K562 (cell line): ENCODE results near the gene DENND6B. TPM values are rescaled to one million over a fixed set of nuclear protein-coding genes. Genes with fewer than 3 reads are reported as not detected.

Source experiments
- BCL6 ChIP-seq: fragments of 250-450 bp; sonication (Bioruptor Pico); IDR thresholded peaks from 2 replicates; pipeline ENCODE4 v1.4.0; 2020
- BMI1 ChIP-seq: fragments of 150-350 bp; IDR thresholded peaks from 2 replicates; pipeline ENCODE4 v1.6.1; 2014; ENCODE audit warnings: low read length
- CXXC5 ChIP-seq: fragments of 250-450 bp; sonication (Bioruptor Pico); IDR thresholded peaks from 2 replicates; pipeline ENCODE4 v1.8.0; 2022; ENCODE audit warnings: inconsistent platforms, mild to moderate bottlenecking, moderate library complexity
- GABPB1 ChIP-seq: sonication (generic); formaldehyde crosslinking; IDR thresholded peaks from 2 replicates; pipeline ENCODE4 v1.8.0; 2022; ENCODE audit warnings: mild to moderate bottlenecking, missing genetic modification reagents
- GATAD2A ChIP-seq: fragments of 450-650 bp; IDR thresholded peaks from 2 replicates; pipeline ENCODE4 v1.6.1; 2017
- HCFC1 ChIP-seq: IDR thresholded peaks from 2 replicates; pipeline ENCODE4 v1.6.1; 2012; ENCODE audit warnings: low read depth, low read length, improper control_type of control experiment
- MAZ ChIP-seq, 2 experiments: fragments of 450-650 bp in 1 of 2; sonication (generic) in 1 of 2; formaldehyde crosslinking; IDR thresholded peaks in 1 of 2; conservative IDR thresholded peaks in 1 of 2; 2 replicates each; pipeline versions ENCODE4 v1.4.0 to v1.5.0; 2020; ENCODE audit warnings: mild to moderate bottlenecking in 1 of 2, missing genetic modification reagents in 1 of 2
- POLR2G ChIP-seq: fragments of 200-400 bp; formaldehyde crosslinking; IDR thresholded peaks from 2 replicates; pipeline ENCODE4 v1.6.1; 2017; ENCODE audit warnings: low read depth, mild to moderate bottlenecking, antibody characterized with exemption, low read length, moderate library complexity
- RBFOX2 ChIP-seq: fragments of 200-400 bp; formaldehyde crosslinking; IDR thresholded peaks from 2 replicates; pipeline ENCODE4 v1.6.1; 2017; ENCODE audit warnings: low read depth, mild to moderate bottlenecking, low read length, moderate library complexity
- XRCC3 ChIP-seq: fragments of 450-650 bp; IDR thresholded peaks from 2 replicates; pipeline ENCODE4 v1.6.1; 2017; ENCODE audit warnings: mild to moderate bottlenecking, moderate library complexity
- ZNF140 ChIP-seq: fragments of 250-450 bp; sonication (Bioruptor Pico); IDR thresholded peaks from 2 replicates; pipeline ENCODE4 v1.8.0; 2021; ENCODE audit warnings: moderate library complexity, mild to moderate bottlenecking, inconsistent platforms
- ZNF740 ChIP-seq, 3 experiments: fragments of 200-800 bp in 1 of 3; sonication (Bioruptor generic) in 1 of 3; sonication (generic) in 1 of 3; formaldehyde crosslinking in 1 of 3; IDR thresholded peaks; 2 replicates each; pipeline versions ENCODE4 v1.6.1 to v1.8.0; 2016 to 2022; ENCODE audit warnings: mild to moderate bottlenecking in 2 of 3, missing compliant biosample characterization in 2 of 3, missing genetic modification characterization in 2 of 3, missing genetic modification reagents in 1 of 3
- polyA plus RNA-seq, 8 experiments: library from polyadenylated mRNA; depleted of rRNA in 4 of 8; stranded (reverse) in 5 of 8; unstranded in 3 of 8; fragments of >200 nt; fragmentation: Nextera tagmentation in 2 of 8; fragmentation: Illumina TruSeq in 1 of 8; extraction: Ambion mirVana in 2 of 8; extraction: Trizol in 1 of 8; gene quantifications; 2 replicates each; pipeline versions ENCODE4 v1.2.1 to v1.2.3, GENCODE V29; 2011 to 2014; ENCODE audit warnings: inconsistent platforms in 1 of 8, missing spikeins in 1 of 8
- total RNA-seq, 7 experiments: library from RNA; depleted of rRNA in 6 of 7; stranded (reverse); fragments of >200 nt in 6 of 7; fragmentation: Illumina TruSeq in 2 of 7; extraction: Trizol in 2 of 7; gene quantifications; 2 replicates each; pipeline versions ENCODE4 v1.2.1 to v1.2.3, GENCODE V29; 2011 to 2021; ENCODE audit warnings: low replicate concordance in 1 of 7
- TF ChIP-seq, protein P1 (sequence below): sonication (generic); formaldehyde crosslinking; IDR thresholded peaks from 2 replicates; pipeline ENCODE4 v1.8.0; 2022; ENCODE audit warnings: mild to moderate bottlenecking, missing genetic modification reagents
- TF ChIP-seq, protein P2 (sequence below), 2 experiments: fragments of 200-800 bp in 1 of 2; sonication (Bioruptor generic) in 1 of 2; sonication (generic) in 1 of 2; formaldehyde crosslinking in 1 of 2; IDR thresholded peaks in 1 of 2; conservative IDR thresholded peaks in 1 of 2; 2 replicates each; pipeline versions ENCODE4 v1.5.0 to v1.6.1; 2016 to 2020; ENCODE audit warnings: missing compliant biosample characterization in 1 of 2, missing genetic modification characterization in 1 of 2, missing genetic modification reagents in 1 of 2

Gene DENND6B
- total and polyA plus RNA-seq, 9 of the 15 experiments (the other 6 are each of a cell fraction or from before 2014, with no cell fraction given), result 0.07 to 3.7 (median 1.5) TPM

- TF ChIP-seq, protein P1, sequence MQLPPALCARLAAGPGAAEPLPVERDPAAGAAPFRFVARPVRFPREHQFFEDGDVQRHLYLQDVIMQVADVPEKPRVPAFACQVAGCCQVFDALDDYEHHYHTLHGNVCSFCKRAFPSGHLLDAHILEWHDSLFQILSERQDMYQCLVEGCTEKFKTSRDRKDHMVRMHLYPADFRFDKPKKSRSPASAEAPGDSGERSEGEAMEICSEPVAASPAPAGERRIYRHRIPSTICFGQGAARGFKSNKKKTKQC, result no peak
- TF ChIP-seq HCFC1 (no peak), MAZ (CRISPR knock-in tag; conservative IDR thresholded peaks at IDR 0.05 in 1 of 2, IDR thresholded peaks at IDR 0.05 in 1 of 2) (peak in 1 of 2 experiments; percentile 27; a peak in 1 of 4 replicates), BMI1 (no peak), CXXC5 (0 out of 2 replicates have a peak, but pooled peaks have one; percentile 13), GATAD2A (no peak), POLR2G (0 out of 2 replicates have a peak, but pooled peaks have one; percentile 17), BCL6 (CRISPR knock-in tag) (no peak), XRCC3 (no peak), ZNF140 (no peak), GABPB1 (CRISPR knock-in tag) (no peak), RBFOX2 (no peak), ZNF740 (CRISPR knock-in tag; IDR thresholded peaks at IDR 0.05) (peak; percentile 66), ZNF740 (tag; IDR thresholded peaks at IDR 0.05) (peak in 1 of 2 experiments; percentile 64; a peak in 2 of 4 replicates)
- TF ChIP-seq, protein P2, sequence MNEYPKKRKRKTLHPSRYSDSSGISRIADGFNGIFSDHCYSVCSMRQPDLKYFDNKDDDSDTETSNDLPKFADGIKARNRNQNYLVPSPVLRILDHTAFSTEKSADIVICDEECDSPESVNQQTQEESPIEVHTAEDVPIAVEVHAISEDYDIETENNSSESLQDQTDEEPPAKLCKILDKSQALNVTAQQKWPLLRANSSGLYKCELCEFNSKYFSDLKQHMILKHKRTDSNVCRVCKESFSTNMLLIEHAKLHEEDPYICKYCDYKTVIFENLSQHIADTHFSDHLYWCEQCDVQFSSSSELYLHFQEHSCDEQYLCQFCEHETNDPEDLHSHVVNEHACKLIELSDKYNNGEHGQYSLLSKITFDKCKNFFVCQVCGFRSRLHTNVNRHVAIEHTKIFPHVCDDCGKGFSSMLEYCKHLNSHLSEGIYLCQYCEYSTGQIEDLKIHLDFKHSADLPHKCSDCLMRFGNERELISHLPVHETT (CRISPR knock-in tag; conservative IDR thresholded peaks at IDR 0.05 in 1 of 2, IDR thresholded peaks at IDR 0.05 in 1 of 2), result peak in 1 of 2 experiments; percentile 77; a peak in 1 of 4 replicates
- TF ChIP-seq, all 486 proteins: peak for 10
Observed at GRCh38 chr22:50269970-50270665, 56.7 kb downstream of the DENND6B start, which contains the start of gene MAPK11 (continued).
